GM21526 (cell line): ENCODE data around the gene RICTOR.
A peak's percentile ranks its signal among the peaks of the same experiment; 100 is the strongest.
"Not testable (repeated sequence)": the region's sequence is repeated elsewhere in the genome, so short reads cannot be mapped to it uniquely, and the experiment has no call there.

Experiments
- ATAC-seq: cut with Tn5 transposase; IDR thresholded peaks from one replicate; pipeline ENCODE4 v1.9.1; 2021; ENCODE audit warnings: moderate library complexity; ENCODE audit not compliant: unreplicated experiment, low FRiP score

The RICTOR gene

DNA sequence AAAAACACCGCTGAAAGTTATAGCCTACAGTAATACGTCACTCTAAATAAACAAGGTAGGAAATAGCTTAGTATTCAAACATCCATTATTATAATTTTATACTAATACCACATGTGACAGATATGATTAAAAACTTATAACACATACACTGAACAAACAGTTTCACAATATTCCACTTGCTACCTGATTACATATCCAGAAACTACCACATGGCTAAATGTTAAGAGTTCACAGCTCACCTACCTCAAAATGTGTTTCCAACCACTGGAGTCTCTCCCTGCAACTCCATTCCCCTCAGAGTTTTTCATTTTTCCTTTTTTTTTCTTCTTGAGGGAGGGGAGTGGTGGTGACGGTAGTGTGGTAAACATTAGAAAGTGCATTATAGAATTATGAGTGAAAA, 12.1 kb downstream of the RICTOR start:
- no peak for ATAC-seq

DNA sequence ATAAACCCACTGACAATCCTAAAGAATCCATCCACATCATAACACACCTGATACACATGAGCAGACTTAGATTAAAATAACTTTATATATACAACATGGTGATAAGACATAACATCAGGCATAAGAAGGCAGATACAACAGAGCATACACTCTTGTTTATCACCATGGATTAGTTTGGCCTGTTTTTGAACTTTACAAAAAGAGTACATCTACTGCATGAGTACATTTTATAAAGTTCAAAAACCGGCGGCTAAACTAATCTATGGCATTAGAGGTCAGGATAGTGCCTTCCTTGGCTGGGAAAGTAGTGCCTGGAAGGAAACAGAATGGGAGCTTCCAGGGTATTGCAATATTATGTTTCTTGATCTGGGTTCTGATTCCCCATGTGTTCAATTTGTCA, 15.1 kb downstream of the RICTOR start:
- no peak for ATAC-seq

- peak; percentile 73 for ATAC-seq
Observed at GRCh38 chr5:39058178-39058921, 15.8 kb downstream of the RICTOR start.

DNA sequence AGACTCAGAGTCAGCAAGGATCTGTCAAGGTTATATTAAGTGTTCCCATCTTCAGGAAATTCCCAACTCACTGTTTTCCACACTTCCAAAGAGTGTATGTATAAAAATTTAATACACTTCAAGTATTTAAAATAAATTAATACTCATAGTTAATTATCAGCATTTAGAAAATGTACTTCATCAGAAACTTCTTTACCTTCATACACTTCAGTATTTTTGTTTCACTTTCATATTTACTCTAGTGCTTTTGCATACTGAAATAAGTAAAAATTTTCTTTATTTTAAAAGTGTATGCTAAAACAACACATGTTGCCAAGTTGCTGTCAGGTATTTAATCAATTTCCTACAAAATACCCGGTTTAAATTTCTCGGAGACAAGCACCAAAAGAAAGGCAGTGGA, 16.5 kb downstream of the RICTOR start:
- ATAC-seq, result peak; percentile 52

DNA sequence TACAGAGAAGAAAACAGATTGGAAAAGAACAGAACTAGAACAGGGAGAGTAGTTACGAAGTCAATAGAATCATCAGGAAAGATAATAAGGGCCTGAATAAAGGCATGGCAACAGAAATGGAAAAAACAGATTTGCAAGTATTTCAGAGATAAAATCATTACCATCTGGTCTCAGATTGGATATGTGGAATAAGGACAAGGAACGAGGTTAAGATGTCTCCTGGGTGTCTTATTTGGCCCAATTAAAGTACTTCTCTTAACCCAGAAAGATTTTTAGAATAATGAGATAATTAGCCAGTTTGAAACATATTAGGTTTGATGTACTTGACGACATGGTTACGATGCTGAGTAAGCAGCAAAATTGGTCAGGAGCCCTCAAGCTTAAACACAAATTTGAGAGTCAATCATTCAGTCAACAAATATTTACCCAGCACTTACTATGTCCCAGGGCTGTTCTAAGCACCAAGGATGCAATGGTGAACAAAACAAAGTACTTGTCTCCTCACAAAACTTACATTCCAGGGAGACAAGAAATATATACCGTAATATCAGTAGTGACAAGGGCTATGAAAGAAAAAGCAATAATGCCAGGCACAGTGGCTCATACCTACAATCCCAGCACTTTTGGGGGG, 18.3 kb downstream of the RICTOR start:
- ATAC-seq, result no peak

DNA sequence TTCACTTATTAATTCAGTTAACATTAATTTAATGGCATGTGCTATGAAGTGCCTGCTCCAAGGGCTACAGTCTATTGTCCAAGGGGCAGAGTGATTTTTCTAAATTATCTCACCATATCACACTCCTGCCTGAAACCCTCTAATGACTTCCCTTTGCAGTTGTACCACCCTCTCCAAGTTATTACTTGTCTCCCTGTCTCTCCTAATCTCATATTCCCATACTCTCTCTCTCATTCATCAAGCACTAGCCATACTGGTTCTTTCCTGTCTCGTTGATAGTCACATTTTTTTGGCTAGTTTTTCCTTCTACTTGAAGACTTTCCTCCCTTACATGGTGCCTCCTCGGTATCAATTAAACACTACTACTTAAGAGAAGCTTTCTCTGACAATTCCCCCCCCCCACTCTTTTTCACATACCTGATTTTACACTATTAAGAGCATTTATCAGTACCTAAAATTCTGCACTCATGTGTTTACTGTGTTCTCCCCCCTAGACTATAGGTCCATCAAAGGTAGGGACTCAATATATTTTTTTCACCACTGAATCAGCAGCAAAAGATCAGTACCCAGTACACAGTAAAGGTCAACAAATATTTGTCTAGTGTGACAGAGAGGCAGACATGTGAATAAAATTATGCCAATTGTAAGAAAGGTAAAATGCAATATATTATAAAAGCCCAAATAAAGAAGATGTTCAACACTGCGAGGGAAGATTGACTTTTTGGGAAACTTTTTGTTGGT, 19.0 kb downstream of the RICTOR start:
- no peak for ATAC-seq

GRCh38 chr5:39053189-39053588, 21.0 kb downstream of the RICTOR start:
- no peak for ATAC-seq

- ATAC-seq, result no peak
Observed at GRCh38 chr5:39052141-39052540, 22.1 kb downstream of the RICTOR start.

GRCh38 chr5:39049315-39049714, 24.9 kb downstream of the RICTOR start:
- no peak for ATAC-seq

DNA sequence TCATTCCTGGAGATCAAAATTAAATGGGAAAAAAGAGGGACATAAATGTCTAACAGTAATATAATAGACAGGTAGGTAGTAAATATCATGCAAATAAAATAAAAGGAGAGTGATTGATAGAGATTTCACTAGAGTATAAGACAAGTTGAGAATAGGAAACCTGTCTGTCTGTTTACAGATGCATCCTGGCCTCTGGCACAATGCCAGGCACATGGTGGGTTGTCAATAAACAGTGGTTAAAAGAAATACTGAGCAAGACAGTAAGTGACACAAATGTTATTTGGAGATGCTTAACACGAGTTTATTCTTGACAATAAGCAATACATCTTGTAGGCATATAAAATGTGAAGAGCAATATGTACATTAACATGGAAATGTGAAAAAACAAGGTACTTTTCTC, 33.3 kb downstream of the RICTOR start:
- ATAC-seq, result no peak

DNA sequence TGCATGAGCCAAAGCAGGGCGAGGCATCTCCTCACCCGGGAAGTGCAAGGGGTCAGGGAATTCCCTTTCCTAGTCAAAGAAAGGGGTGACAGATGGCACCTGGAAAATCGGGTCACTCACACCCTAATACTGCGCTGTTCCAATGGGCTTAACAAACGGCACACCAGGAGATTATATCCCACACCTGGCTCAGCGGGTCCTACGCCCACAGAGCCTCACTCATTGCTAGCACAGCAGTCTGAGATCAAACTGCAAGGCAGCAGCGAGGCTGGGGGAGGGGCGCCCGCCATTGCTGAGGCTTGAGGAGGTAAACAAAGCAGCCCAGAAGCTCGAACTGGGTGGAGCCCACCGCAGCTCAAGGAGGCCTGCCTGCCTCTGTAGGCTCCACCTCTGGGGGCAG, 39.7 kb downstream of the RICTOR start:
- ATAC-seq, result not testable (repeated sequence)

- ATAC-seq, result no peak
Observed at GRCh38 chr5:39031041-39031440, 43.2 kb downstream of the RICTOR start.

DNA sequence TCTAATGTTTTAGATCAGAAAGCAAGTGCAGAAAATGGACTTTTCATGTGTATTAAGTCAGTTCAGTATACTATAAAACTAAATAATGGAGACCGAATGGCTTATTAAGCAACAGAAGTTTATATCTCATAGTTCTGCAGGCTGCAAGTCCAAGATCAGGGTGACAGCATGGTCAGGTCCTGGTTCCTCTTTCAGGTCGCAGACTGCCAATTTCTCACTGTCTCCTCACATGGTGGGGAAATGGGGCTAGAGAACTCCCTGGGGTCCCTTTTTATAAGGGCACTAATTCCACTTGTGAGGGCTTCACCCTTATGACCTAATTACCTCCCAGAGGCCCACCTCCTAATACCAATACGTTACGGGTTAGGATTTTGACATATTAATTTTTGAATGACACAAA, 48.7 kb downstream of the RICTOR start:
- no peak for ATAC-seq

DNA sequence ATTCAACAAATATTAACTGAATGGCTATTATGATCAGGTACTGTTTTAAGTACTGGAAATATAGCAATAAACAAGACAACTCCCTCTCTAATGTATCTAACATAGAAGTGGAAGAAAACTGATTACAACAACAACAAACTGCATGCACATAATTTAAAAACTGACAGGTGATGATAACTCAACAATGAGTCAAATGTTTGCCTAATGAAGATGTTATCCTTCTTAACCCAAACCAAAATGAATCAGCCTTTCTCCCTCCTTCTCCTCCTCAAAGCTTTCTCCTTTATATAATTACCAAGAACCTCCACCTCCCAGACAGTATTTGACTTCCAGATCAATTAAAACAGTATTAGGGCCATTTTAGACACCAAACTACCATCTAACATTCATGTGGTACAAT, 49.3 kb downstream of the RICTOR start:
- ATAC-seq, result no peak

GRCh38 chr5:39024005-39024404, 50.2 kb downstream of the RICTOR start:
- no peak for ATAC-seq

GRCh38 chr5:39023121-39023520, 51.1 kb downstream of the RICTOR start:
- ATAC-seq, result no peak

GRCh38 chr5:39022151-39022550, 52.0 kb downstream of the RICTOR start:
- no peak for ATAC-seq

DNA sequence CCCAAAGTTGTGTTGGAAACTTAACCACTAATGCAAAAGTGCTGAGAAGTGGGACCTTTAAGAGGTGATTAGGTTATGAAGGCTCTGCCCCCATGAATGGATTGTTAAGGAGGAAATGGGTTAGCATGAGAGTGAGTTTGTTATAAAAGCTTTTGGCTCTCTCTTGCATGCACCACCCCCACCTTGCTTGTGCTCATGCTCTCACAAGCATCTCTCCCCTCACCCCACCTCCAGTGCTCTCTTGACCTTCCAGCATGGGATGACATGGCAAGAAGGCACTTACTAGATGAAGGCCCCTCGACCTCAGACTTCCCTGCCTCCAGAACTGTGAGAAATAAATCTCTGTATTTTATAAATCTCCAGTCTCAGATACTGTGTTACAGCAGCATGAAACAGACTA, 52.8 kb downstream of the RICTOR start:
- ATAC-seq, result no peak

GRCh38 chr5:39020458-39020857, 53.7 kb downstream of the RICTOR start:
- ATAC-seq, result no peak

- no peak for ATAC-seq
Observed at GRCh38 chr5:39019254-39019653, 54.9 kb downstream of the RICTOR start.

GRCh38 chr5:39017504-39017903, 56.7 kb downstream of the RICTOR start:
- no peak for ATAC-seq
